ENCODE data around the gene INSR.

- no peak for TF ChIP-seq MYC (IDR thresholded peaks at IDR 0.05; ENCODE audit: insufficient read depth, insufficient read length, insufficient replicate concordance, low read length, severe bottlenecking)
- TF ChIP-seq CBX3 (IDR thresholded peaks at IDR 0.05; ENCODE audit: borderline replicate concordance, low read depth), result no peak
- no peak for TF ChIP-seq ZNF274 (IDR thresholded peaks at IDR 0.05; ENCODE audit: insufficient read depth, insufficient read length)
- no peak for TF ChIP-seq CHD2 (IDR thresholded peaks at IDR 0.05; ENCODE audit: borderline replicate concordance, low read depth, low read length)
- no peak for TF ChIP-seq JUND (IDR thresholded peaks at IDR 0.05; ENCODE audit: low read depth, low read length)
- TF ChIP-seq ASH2L (IDR thresholded peaks at IDR 0.05; ENCODE audit: borderline replicate concordance, low read depth), result no peak
- no peak for TF ChIP-seq GABPA (IDR thresholded peaks at IDR 0.05; ENCODE audit: low read depth)
- no peak for TF ChIP-seq CTCF (IDR thresholded peaks at IDR 0.05 in 2 of 3, conservative IDR thresholded peaks at IDR 0.05 in 1 of 3; ENCODE audit: control insufficient read depth in 2 of 3, extremely low read depth in 1 of 3, insufficient read depth in 1 of 3, low read depth in 3 of 3, low read length in 3 of 3)
- no peak for TF ChIP-seq NRF1 (conservative IDR thresholded peaks at IDR 0.05; ENCODE audit: low read depth, low read length)
- TF ChIP-seq ELK1 (IDR thresholded peaks at IDR 0.05; ENCODE audit: low read depth, low read length), result no peak
Observed at GRCh38 chr19:7266832-7267231, 27.4 kb downstream of the INSR start.

All from GM12878 (cell line).